ENCODE results near the gene GJB6.
"Not testable (repeated sequence)": the region's sequence is repeated elsewhere in the genome, so short reads cannot be mapped to it uniquely, and the experiment has no call there.

The GJB6 gene

GRCh38 chr13:20231839-20232555 is at the start of gene GJB6:
TSS of gene GJB6 (minus strand) at chr13:20232319. CDS start at chr13:20223480, 8,839 bp downstream.
- DNase-seq = peak; percentile 13

- DNase-seq = not testable (repeated sequence)
Observed at GRCh38 chr13:20276901-20277300, 44.8 kb upstream of the GJB6 start.

GRCh38 chr13:20274466-20274865 is 42.3 kb upstream of the GJB6 start:
- no peak for DNase-seq

GRCh38 chr13:20272588-20273171 is 40.6 kb upstream of the GJB6 start:
- DNase-seq = no peak

GRCh38 chr13:20272104-20272503 is 40.0 kb upstream of the GJB6 start:
- DNase-seq = no peak

GRCh38 chr13:20271441-20271840 is 39.3 kb upstream of the GJB6 start:
- no peak for DNase-seq

- peak; percentile 43 for DNase-seq
Observed at GRCh38 chr13:20270163-20270865, 38.2 kb upstream of the GJB6 start.

GRCh38 chr13:20264271-20265018 is 32.3 kb upstream of the GJB6 start:
- no peak for DNase-seq

- DNase-seq = no peak
Observed at GRCh38 chr13:20263393-20264044, 31.4 kb upstream of the GJB6 start.

GRCh38 chr13:20258963-20259288 is 26.8 kb upstream of the GJB6 start:
- DNase-seq = no peak

- DNase-seq = peak; percentile 6
Observed at GRCh38 chr13:20258208-20258962, 26.3 kb upstream of the GJB6 start.

GRCh38 chr13:20254076-20254475 is 22.0 kb upstream of the GJB6 start:
- no peak for DNase-seq

- no peak for DNase-seq
Observed at GRCh38 chr13:20249913-20250312, 17.8 kb upstream of the GJB6 start.

- DNase-seq = no peak
Observed at GRCh38 chr13:20247963-20248362, 15.8 kb upstream of the GJB6 start.

GRCh38 chr13:20247403-20247802 is 15.3 kb upstream of the GJB6 start:
- DNase-seq = no peak

- DNase-seq = no peak
Observed at GRCh38 chr13:20241593-20241992, 9.5 kb upstream of the GJB6 start.

GRCh38 chr13:20239748-20240147 is 7.6 kb upstream of the GJB6 start:
- DNase-seq = no peak

- no peak for DNase-seq
Observed at GRCh38 chr13:20232556-20233277, 598 bp upstream of the GJB6 start.

GRCh38 chr13:20230913-20231838 is 943 bp downstream of the GJB6 start:
- DNase-seq = no peak

- no peak for DNase-seq
Observed at GRCh38 chr13:20227730-20228129, 4.4 kb downstream of the GJB6 start.
